HepG2 (cell line): ENCODE measurements around the gene LMCD1. TPM values are rescaled to one million over a fixed set of nuclear protein-coding genes. Genes with fewer than 3 reads are reported as not detected.

Experiments used
- CCAR2 ChIP-seq: fragments of 200-400 bp; formaldehyde crosslinking; optimal IDR thresholded peaks from 2 replicates; pipeline ENCODE3; 2018; ENCODE audit warnings: low read depth, mild to moderate bottlenecking, low read length, moderate library complexity
- DNMT3B ChIP-seq: conservative IDR thresholded peaks from 2 replicates; pipeline ENCODE4 v1.6.1; 2016; ENCODE audit warnings: missing biosample characterization, control low read depth
- HIVEP1 ChIP-seq: sonication (generic); formaldehyde crosslinking; IDR thresholded peaks from 2 replicates; pipeline ENCODE4 v1.4.0; 2020; ENCODE audit warnings: mild to moderate bottlenecking, missing genetic modification reagents
- JUNB ChIP-seq: sonication (generic); formaldehyde crosslinking; IDR thresholded peaks from 2 replicates; pipeline ENCODE4 v1.8.0; 2022; ENCODE audit warnings: missing genetic modification reagents, mild to moderate bottlenecking, borderline replicate concordance
- KDM3A ChIP-seq: IDR thresholded peaks from 2 replicates; pipeline ENCODE4 v1.6.1; 2018; ENCODE audit warnings: low read depth, missing compliant biosample characterization
- SRSF9 ChIP-seq: fragments of 200-400 bp; formaldehyde crosslinking; IDR thresholded peaks from 2 replicates; pipeline ENCODE4 v1.6.1; 2018; ENCODE audit warnings: borderline replicate concordance, mild to moderate bottlenecking, low read depth, low read length; ENCODE audit not compliant: insufficient read depth, poor library complexity, severe bottlenecking
- STAG1 ChIP-seq: sonication (generic); formaldehyde crosslinking; IDR thresholded peaks from 2 replicates; pipeline ENCODE4 v1.4.0; 2020; ENCODE audit warnings: missing genetic modification reagents
- TBX3 ChIP-seq: fragments of 450-650 bp; IDR thresholded peaks from 2 replicates; pipeline ENCODE4 v1.6.1; 2017; ENCODE audit warnings: antibody characterized with exemption, mild to moderate bottlenecking, inconsistent platforms, borderline replicate concordance
- TCF12 ChIP-seq, 2 experiments: fragments of 450-650 bp in 1 of 2; sonication (generic) in 1 of 2; formaldehyde crosslinking in 1 of 2; IDR thresholded peaks; 2 replicates each; pipeline versions ENCODE4 v1.6.1 to v1.8.0; 2017 to 2022; ENCODE audit warnings: antibody characterized with exemption in 1 of 2, mild to moderate bottlenecking in 1 of 2, missing genetic modification reagents in 1 of 2, moderate library complexity in 1 of 2
- TGIF2 ChIP-seq: IDR thresholded peaks from 2 replicates; pipeline ENCODE4 v1.6.1; 2016; ENCODE audit warnings: control low read depth, missing compliant biosample characterization
- ZKSCAN1 ChIP-seq: fragments of 150-350 bp; IDR thresholded peaks from 2 replicates; pipeline ENCODE4 v1.6.1; 2014; ENCODE audit warnings: low read length
- ZNF350 ChIP-seq: sonication (generic); formaldehyde crosslinking; IDR thresholded peaks from 2 replicates; pipeline ENCODE4 v1.4.0; 2020; ENCODE audit warnings: mild to moderate bottlenecking, low read depth, missing genetic modification reagents, borderline replicate concordance
- ZNF446 ChIP-seq: sonication (generic); formaldehyde crosslinking; IDR thresholded peaks from 2 replicates; pipeline ENCODE4 v1.5.0; 2020; ENCODE audit warnings: mild to moderate bottlenecking, missing genetic modification reagents
- ZNF607 ChIP-seq: sonication (generic); formaldehyde crosslinking; IDR thresholded peaks from 2 replicates; pipeline ENCODE4 v1.5.1; 2020; ENCODE audit warnings: missing genetic modification reagents, mild to moderate bottlenecking, borderline replicate concordance
- ZNF614 ChIP-seq: IDR thresholded peaks from 2 replicates; pipeline ENCODE4 v1.6.1; 2018; ENCODE audit warnings: missing biosample characterization, missing genetic modification reagents, inconsistent platforms, borderline replicate concordance
- ZNF782 ChIP-seq: sonication (generic); formaldehyde crosslinking; IDR thresholded peaks from 2 replicates; pipeline ENCODE4 v1.4.0; 2020; ENCODE audit warnings: missing genetic modification reagents, mild to moderate bottlenecking, borderline replicate concordance
- ZNF841 ChIP-seq: sonication (generic); formaldehyde crosslinking; IDR thresholded peaks from 2 replicates; pipeline ENCODE4 v1.8.1; 2023; ENCODE audit warnings: missing genetic modification reagents, borderline replicate concordance
- polyA plus RNA-seq, 8 experiments: library from polyadenylated mRNA; depleted of rRNA in 3 of 8; stranded (reverse) in 7 of 8; unstranded in 1 of 8; fragments of >200 nt; fragmentation: Illumina TruSeq in 4 of 8; extraction: Trizol in 4 of 8; gene quantifications; 2 replicates each; pipeline versions ENCODE4 v1.2.1 to v1.2.3, GENCODE V29; 2011 to 2016; ENCODE audit warnings: low read depth in 4 of 8, missing spikeins in 1 of 8, mixed read lengths in 1 of 8; ENCODE audit not compliant: insufficient read depth in 1 of 8
- total RNA-seq, 5 experiments: library from RNA; depleted of rRNA; stranded (reverse); fragments of >200 nt; fragmentation: Illumina TruSeq; extraction: Trizol; gene quantifications; 2 replicates each; pipeline ENCODE4 v1.2.3, GENCODE V29; 2016; ENCODE audit warnings: low read depth in 1 of 5
- TF ChIP-seq, protein P1 (sequence below): sonication (generic); formaldehyde crosslinking; IDR thresholded peaks from 2 replicates; pipeline ENCODE4 v1.9.0; 2021; ENCODE audit warnings: mild to moderate bottlenecking, missing genetic modification reagents
- TF ChIP-seq, protein P2 (sequence below): sonication (generic); formaldehyde crosslinking; IDR thresholded peaks from 2 replicates; pipeline ENCODE4 v1.9.0; 2022; ENCODE audit warnings: low read depth, missing genetic modification reagents
- TF ChIP-seq, protein P3 (sequence below): sonication (generic); formaldehyde crosslinking; IDR thresholded peaks from 2 replicates; pipeline ENCODE4 v1.4.0; 2020; ENCODE audit warnings: mild to moderate bottlenecking, missing genetic modification reagents
- TF ChIP-seq, protein P4 (sequence below): sonication (generic); formaldehyde crosslinking; conservative IDR thresholded peaks from 2 replicates; pipeline ENCODE4 v1.8.0; 2022; ENCODE audit warnings: low read depth, missing genetic modification reagents

The LMCD1 gene
- total and polyA plus RNA-seq, 2 of the 13 experiments (the other 11 are each of a cell fraction or from before 2014, with no cell fraction given), result 6.2 to 7.1 TPM

DNA sequence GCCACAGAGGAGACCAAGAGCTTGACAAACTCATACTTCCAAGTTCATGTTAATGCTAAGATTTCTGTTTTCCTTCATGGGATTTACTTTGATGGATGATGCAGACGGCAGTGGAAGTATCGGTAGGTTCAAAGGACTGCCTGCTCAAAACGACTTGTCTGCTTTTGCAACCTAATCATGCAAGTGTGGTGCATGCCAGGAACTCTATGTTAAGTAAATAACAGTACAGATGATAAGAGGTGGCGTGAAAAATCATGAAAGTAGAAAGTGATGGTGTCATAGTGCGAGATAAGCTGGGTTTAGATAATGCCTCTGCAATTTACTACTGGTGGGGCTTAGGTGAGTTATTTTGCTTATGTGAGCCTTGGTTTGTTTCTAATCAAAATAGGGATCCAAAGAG is 14.7 kb upstream of the LMCD1 start (continued):
- TF ChIP-seq, protein P1, sequence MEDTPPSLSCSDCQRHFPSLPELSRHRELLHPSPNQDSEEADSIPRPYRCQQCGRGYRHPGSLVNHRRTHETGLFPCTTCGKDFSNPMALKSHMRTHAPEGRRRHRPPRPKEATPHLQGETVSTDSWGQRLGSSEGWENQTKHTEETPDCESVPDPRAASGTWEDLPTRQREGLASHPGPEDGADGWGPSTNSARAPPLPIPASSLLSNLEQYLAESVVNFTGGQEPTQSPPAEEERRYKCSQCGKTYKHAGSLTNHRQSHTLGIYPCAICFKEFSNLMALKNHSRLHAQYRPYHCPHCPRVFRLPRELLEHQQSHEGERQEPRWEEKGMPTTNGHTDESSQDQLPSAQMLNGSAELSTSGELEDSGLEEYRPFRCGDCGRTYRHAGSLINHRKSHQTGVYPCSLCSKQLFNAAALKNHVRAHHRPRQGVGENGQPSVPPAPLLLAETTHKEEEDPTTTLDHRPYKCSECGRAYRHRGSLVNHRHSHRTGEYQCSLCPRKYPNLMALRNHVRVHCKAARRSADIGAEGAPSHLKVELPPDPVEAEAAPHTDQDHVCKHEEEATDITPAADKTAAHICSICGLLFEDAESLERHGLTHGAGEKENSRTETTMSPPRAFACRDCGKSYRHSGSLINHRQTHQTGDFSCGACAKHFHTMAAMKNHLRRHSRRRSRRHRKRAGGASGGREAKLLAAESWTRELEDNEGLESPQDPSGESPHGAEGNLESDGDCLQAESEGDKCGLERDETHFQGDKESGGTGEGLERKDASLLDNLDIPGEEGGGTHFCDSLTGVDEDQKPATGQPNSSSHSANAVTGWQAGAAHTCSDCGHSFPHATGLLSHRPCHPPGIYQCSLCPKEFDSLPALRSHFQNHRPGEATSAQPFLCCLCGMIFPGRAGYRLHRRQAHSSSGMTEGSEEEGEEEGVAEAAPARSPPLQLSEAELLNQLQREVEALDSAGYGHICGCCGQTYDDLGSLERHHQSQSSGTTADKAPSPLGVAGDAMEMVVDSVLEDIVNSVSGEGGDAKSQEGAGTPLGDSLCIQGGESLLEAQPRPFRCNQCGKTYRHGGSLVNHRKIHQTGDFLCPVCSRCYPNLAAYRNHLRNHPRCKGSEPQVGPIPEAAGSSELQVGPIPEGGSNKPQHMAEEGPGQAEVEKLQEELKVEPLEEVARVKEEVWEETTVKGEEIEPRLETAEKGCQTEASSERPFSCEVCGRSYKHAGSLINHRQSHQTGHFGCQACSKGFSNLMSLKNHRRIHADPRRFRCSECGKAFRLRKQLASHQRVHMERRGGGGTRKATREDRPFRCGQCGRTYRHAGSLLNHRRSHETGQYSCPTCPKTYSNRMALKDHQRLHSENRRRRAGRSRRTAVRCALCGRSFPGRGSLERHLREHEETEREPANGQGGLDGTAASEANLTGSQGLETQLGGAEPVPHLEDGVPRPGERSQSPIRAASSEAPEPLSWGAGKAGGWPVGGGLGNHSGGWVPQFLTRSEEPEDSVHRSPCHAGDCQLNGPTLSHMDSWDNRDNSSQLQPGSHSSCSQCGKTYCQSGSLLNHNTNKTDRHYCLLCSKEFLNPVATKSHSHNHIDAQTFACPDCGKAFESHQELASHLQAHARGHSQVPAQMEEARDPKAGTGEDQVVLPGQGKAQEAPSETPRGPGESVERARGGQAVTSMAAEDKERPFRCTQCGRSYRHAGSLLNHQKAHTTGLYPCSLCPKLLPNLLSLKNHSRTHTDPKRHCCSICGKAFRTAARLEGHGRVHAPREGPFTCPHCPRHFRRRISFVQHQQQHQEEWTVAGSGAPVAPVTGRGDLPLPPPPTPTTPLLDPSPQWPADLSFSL (CRISPR knock-in tag), result no peak
- no peak for TF ChIP-seq ZNF841 (CRISPR knock-in tag)
- TF ChIP-seq KDM3A (CRISPR knock-in tag), result no peak
- TF ChIP-seq DNMT3B (CRISPR knock-in tag), result no peak
- TF ChIP-seq ZNF446 (CRISPR knock-in tag), result no peak
- TF ChIP-seq, protein P2, sequence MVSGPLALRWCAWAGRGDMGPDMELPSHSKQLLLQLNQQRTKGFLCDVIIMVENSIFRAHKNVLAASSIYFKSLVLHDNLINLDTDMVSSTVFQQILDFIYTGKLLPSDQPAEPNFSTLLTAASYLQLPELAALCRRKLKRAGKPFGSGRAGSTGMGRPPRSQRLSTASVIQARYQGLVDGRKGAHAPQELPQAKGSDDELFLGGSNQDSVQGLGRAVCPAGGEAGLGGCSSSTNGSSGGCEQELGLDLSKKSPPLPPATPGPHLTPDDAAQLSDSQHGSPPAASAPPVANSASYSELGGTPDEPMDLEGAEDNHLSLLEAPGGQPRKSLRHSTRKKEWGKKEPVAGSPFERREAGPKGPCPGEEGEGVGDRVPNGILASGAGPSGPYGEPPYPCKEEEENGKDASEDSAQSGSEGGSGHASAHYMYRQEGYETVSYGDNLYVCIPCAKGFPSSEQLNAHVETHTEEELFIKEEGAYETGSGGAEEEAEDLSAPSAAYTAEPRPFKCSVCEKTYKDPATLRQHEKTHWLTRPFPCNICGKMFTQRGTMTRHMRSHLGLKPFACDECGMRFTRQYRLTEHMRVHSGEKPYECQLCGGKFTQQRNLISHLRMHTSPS (CRISPR knock-in tag), result no peak
- no peak for TF ChIP-seq ZNF350 (CRISPR knock-in tag)
- no peak for TF ChIP-seq STAG1 (CRISPR knock-in tag)
- TF ChIP-seq ZNF782 (CRISPR knock-in tag), result no peak
- peak; percentile 92 for TF ChIP-seq TBX3
- TF ChIP-seq, protein P3, sequence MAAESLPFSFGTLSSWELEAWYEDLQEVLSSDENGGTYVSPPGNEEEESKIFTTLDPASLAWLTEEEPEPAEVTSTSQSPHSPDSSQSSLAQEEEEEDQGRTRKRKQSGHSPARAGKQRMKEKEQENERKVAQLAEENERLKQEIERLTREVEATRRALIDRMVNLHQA, result no peak
- no peak for TF ChIP-seq ZNF614 (CRISPR knock-in tag)
- peak; percentile 34; the same call in 1 of the 2 replicates for TF ChIP-seq JUNB
- TF ChIP-seq CCAR2, result no peak
- TF ChIP-seq, protein P4, sequence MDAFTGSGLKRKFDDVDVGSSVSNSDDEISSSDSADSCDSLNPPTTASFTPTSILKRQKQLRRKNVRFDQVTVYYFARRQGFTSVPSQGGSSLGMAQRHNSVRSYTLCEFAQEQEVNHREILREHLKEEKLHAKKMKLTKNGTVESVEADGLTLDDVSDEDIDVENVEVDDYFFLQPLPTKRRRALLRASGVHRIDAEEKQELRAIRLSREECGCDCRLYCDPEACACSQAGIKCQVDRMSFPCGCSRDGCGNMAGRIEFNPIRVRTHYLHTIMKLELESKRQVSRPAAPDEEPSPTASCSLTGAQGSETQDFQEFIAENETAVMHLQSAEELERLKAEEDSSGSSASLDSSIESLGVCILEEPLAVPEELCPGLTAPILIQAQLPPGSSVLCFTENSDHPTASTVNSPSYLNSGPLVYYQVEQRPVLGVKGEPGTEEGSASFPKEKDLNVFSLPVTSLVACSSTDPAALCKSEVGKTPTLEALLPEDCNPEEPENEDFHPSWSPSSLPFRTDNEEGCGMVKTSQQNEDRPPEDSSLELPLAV (CRISPR knock-in tag), result no peak
- no peak for TF ChIP-seq TCF12 (IDR thresholded peaks at IDR 0.05)
- TF ChIP-seq TCF12 (CRISPR knock-in tag; IDR thresholded peaks at IDR 0.05), result no peak
- TF ChIP-seq TGIF2 (CRISPR knock-in tag), result peak; percentile 84
- no peak for TF ChIP-seq HIVEP1 (CRISPR knock-in tag)
- TF ChIP-seq ZNF607 (CRISPR knock-in tag), result no peak
- TF ChIP-seq SRSF9, result no peak
- no peak for TF ChIP-seq ZKSCAN1
